ENCODE data around the gene ZNF583.

Gene ZNF583

GRCh38 chr19:56398809-56399208, 5.3 kb upstream of the ZNF583 start:
- POLR2A ChIA-PET, result no interaction called here
- CTCF ChIA-PET, result no interaction called here
- TF ChIP-seq CTCF (IDR thresholded peaks at IDR 0.05; ENCODE audit: insufficient read depth, low read length, missing control alignments), result no peak
- no peak for DNase-seq (ENCODE audit: low read depth, low spot score)
- no peak overlapping the region for H3K4me3 ChIP-seq (ENCODE audit: low read depth, low read length)

GRCh38 chr19:56400485-56400884, 3.6 kb upstream of the ZNF583 start:
- POLR2A ChIA-PET, result no interaction called here
- no peak overlapping the region for H3K4me3 ChIP-seq (ENCODE audit: low read depth, low read length)
- no peak for TF ChIP-seq CTCF (IDR thresholded peaks at IDR 0.05; ENCODE audit: insufficient read depth, low read length, missing control alignments)
- DNase-seq (ENCODE audit: low read depth, low spot score), result no peak
- CTCF ChIA-PET, result interaction anchor here (1.0 to 4.1 kb wide), 2 partner anchors 8 to 10 kb away, joined by 3 to 25 read pairs; partner anchors contain the start of gene ZNF582

GRCh38 chr19:56403261-56403660, 871 bp upstream of the ZNF583 start:
- POLR2A ChIA-PET, result interaction anchor here (0.6 to 1.2 kb wide), 2 partner anchors 10 to 738 kb away, joined by 3 to 4 read pairs; partner anchors contain the start of gene ZNF582
- H3K4me3 ChIP-seq (ENCODE audit: low read depth, low read length), result peak overlapping the region; percentile 98
- CTCF ChIA-PET, result interaction anchor here (4.1 kb wide), 1 partner anchor 10 kb away, joined by 25 read pairs; the partner anchor contains the start of gene ZNF582
- no peak for DNase-seq (ENCODE audit: low read depth, low spot score)
- TF ChIP-seq CTCF (IDR thresholded peaks at IDR 0.05; ENCODE audit: insufficient read depth, low read length, missing control alignments), result no peak

GRCh38 chr19:56404705-56405056, 549 bp downstream of the ZNF583 start:
- no peak for TF ChIP-seq CTCF (IDR thresholded peaks at IDR 0.05; ENCODE audit: insufficient read depth, low read length, missing control alignments)

GRCh38 chr19:56405062-56405461, 930 bp downstream of the ZNF583 start:
- POLR2A ChIA-PET, result no interaction called here
- no peak for DNase-seq (ENCODE audit: low read depth, low spot score)
- CTCF ChIA-PET, result no interaction called here

More at GRCh38 chr19:56404705-56405056, 549 bp downstream of the ZNF583 start:
- CTCF ChIA-PET, result no interaction called here
- POLR2A ChIA-PET, result no interaction called here
- peak overlapping the region; percentile 98 for H3K4me3 ChIP-seq (ENCODE audit: low read depth, low read length)
- DNase-seq (ENCODE audit: low read depth, low spot score), result no peak

GRCh38 chr19:56423276-56423984, 19.3 kb downstream of the ZNF583 start:
- no peak for TF ChIP-seq CTCF (IDR thresholded peaks at IDR 0.05; ENCODE audit: insufficient read depth, low read length, missing control alignments)
- H3K4me3 ChIP-seq (ENCODE audit: low read depth, low read length), result no peak overlapping the region
- no peak for DNase-seq (ENCODE audit: low read depth, low spot score)
- ChIA-PET CTCF (no interaction called here), POLR2A (no interaction called here)

More at GRCh38 chr19:56405062-56405461, 930 bp downstream of the ZNF583 start:
- peak overlapping the region; percentile 98 for H3K4me3 ChIP-seq (ENCODE audit: low read depth, low read length)
- no peak for TF ChIP-seq CTCF (IDR thresholded peaks at IDR 0.05; ENCODE audit: insufficient read depth, low read length, missing control alignments)
